HG02642 (cell line): ENCODE data around the gene TIMM44.

Source experiments
- ATAC-seq: cut with Tn5 transposase; IDR thresholded peaks from one replicate; pipeline ENCODE4 v1.9.1; 2021; ENCODE audit warnings: mild to moderate bottlenecking; ENCODE audit not compliant: unreplicated experiment, poor library complexity

The TIMM44 gene

GRCh38 chr19:7883105-7883504, 60.4 kb downstream of the TIMM44 start:
- ATAC-seq, result no peak

- no peak for ATAC-seq
Measured at GRCh38 chr19:7881910-7882309, 61.6 kb downstream of the TIMM44 start.

DNA sequence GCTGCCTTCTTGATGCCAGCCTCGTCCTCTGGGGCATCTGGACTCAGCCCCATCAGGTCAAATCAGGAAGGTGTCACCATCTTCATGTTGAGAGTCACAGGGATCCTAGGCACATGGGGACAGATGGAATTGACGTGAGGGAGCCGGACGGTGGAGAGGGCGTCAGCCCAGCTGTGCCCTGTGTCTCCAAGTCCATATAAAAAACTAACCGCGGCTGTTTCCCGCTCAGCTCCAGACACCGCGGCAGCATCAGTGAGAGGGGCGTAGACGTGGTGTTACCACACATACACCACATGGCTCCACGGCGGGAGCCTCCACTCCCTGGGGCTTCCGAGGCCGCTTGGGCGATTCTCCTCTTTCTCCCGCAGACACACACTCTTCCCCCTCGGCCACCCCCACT, 63.6 kb downstream of the TIMM44 start:
- no peak for ATAC-seq

DNA sequence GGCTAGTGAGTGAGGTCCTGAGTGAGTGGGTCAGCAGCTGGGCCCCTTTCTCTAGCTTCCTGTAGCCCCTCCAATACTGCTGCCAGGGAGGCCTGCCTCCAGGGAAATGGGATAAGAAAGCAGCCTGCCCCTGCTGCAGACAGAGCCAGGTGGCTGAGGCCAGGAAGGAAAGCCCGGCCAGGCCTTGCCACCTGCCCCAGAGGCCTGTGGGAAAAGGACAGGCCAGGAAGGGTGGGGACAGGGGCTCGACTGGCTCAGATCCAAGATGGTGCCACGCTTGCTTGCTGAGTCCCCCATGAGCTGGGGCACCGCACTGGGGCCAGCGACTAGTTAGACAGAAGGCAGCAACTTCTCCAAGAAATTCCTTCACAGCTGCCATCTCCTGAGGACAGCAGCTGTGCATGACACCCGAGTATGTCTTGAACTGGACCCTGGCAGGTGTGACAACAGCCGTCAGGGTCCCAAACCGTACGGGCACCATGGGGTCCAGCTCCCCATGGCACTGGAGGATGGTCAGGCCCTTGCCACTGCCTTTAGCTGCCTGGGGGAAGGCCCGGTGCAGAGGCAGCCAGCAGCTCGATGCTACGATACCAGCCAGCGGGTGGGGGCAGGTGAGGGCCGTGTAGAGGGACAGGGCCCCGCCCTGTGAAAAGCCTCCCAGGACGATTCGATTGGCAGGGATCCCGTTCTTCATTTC, 64.2 kb downstream of the TIMM44 start:
- ATAC-seq, result no peak

GRCh38 chr19:7877249-7877836, 66.1 kb downstream of the TIMM44 start:
- no peak for ATAC-seq
